Effector CD8-positive, alpha-beta T cell (primary cell): ENCODE data around the gene EGFR.

ENCODE experiments used
- DNase-seq: peaks from one replicate; lab custom pipeline; 2025; lab: John Stamatoyannopoulos, UW

EGFR gene

DNA sequence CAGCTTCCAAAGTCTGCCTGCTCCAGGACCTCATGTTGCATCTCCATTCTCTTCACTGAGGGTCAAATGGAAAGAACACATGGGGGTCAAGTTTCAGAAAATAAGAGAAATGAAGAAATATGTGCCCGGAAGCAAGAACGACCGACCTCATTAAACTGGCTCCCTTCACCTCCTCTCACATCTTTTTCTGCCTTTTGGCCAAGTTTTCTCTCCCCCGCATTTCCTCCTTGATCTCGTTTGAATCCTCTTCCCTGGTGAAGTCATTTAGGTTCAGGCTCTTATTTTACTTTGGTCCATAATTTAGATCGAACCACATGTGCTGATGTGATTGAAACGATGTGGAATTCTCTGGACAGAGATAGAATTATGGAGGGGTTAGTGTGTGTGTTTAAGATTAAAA is 44.2 kb downstream of the EGFR start:
- DNase-seq: no peak

DNA sequence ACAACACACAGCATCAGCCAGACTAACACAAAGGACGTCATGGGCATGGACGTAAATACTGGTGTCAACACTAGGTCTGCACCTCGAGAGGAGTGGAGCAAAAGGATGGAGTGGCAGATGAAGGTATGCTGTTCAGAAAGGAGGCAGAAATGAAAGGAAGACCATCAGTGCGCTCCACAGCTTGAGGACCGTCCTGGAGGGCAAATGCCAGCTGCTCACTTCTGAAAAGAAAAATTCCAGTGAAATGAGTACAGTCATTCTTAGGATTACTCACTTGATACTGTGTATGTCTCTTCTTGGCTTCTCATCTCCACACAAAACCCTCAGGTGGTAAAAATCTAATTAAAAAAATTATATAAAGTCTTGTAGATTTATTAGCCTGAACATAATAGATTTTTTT is 44.8 kb downstream of the EGFR start:
- DNase-seq: no peak

- no peak for DNase-seq
Measured at GRCh38 chr7:55065079-55065478, 46.3 kb downstream of the EGFR start.

- no peak for DNase-seq
Measured at GRCh38 chr7:55065511-55066229, 46.9 kb downstream of the EGFR start.

DNA sequence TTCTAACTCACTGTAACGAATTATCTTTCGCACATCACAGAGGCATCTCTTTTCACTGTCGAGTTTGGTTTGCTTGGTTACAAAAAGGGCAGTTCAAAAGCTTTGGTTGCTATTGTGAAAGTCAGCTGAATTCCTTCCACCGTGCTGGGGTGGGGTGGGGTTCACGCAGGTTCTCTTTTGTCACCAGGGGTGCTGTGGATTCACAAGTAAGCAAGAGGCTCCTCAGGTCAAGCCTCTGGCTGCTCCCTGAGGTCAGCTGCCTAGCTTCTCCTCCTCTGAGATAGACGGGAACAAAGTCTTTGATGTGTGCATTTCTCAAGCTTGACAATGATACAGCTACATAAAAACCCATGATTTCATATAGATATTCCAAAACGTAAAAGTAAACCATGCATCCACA is 47.7 kb downstream of the EGFR start:
- no peak for DNase-seq

DNA sequence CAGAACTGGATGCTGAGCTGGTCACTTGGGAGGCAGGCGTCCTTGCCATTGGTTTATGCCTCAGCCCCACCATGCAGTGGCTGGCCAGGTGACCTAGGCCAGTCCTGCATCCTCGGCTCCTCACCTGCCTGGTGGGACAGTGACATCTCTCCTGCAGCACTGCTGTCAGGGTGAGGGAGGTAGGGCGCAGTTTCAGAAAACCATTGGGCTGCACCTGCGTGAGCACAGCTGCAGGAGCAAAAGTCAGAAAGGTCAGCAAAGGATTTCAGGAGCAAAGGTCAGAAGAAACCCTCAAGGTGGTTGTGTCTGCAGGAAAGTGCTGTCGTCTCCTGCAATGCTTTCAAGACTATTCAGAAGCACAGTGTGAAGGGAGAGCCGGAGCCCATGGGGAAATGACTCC is 48.1 kb downstream of the EGFR start:
- no peak for DNase-seq

- no peak for DNase-seq
Measured at GRCh38 chr7:55067748-55068147, 48.9 kb downstream of the EGFR start.

DNA sequence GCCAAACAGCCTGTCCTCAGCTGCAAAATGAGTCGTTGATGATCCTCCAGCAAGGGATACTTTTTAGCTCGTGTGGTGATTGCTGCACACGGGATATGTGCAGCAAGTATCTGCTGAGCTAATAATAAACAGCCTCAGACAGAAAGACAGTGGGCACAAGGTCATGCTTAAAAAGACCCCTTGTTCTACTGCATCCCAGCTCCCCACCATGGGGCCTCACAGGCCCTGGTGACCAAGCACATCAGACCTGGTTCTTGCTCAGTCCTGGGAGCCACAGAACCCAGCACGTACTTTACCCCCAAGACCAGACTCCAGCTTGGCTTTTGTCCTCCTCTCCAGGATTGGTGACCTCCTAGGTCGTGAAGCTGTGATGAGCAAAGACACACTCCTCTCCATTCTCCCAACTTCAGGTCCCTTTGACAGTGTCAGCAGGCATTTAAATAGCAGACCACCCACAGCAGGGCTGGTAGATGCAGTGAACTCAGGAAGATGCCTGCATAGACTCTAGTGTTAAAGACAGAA is 50.5 kb downstream of the EGFR start:
- no peak for DNase-seq

DNA sequence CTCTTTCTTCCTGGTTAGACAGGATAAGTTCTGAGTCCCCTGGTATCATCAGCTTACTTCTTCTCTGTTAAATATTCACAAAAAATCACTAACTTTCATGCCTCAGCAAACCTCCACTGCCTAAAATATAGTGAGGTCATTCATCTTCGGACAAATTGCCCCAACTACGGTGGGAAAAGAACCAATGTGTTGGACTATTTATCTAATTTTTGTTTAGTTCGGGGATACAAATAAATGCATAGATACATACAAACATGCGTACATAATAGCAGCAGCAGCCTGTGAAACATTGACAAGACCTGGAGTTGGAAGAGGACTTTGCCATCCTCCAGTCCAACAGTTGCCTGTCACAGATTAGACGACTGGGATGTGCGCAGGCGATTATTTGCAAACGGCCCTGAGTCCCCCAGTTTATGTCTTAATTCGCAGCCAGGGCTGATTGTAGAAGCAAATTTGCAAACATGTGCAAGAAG is 51.5 kb downstream of the EGFR start:
- no peak for DNase-seq

DNA sequence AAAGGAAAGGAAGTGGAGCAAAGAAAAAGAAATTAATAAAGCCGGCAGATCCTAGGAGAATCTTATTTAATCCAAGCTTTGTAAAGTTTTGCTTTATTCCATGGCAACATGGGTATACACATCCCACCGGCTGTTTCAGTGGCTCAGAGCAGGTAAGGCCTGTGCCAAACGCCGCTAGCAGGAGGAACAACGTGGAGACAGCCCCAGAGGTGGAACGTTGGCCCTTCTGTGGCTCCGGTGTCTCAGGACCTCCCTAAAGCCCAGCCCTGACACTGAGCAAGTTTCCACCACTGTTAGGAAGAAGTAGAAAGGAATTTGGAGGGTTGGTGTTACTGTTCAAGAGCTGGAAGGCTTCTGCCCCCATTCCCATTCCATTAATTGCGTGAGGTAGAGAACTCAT is 52.0 kb downstream of the EGFR start:
- DNase-seq: no peak

- no peak for DNase-seq
Measured at GRCh38 chr7:55071411-55072175, 52.8 kb downstream of the EGFR start.

- no peak for DNase-seq
Measured at GRCh38 chr7:55072251-55072650, 53.4 kb downstream of the EGFR start.

GRCh38 chr7:55073051-55073511 is 54.3 kb downstream of the EGFR start:
- no peak for DNase-seq

DNA sequence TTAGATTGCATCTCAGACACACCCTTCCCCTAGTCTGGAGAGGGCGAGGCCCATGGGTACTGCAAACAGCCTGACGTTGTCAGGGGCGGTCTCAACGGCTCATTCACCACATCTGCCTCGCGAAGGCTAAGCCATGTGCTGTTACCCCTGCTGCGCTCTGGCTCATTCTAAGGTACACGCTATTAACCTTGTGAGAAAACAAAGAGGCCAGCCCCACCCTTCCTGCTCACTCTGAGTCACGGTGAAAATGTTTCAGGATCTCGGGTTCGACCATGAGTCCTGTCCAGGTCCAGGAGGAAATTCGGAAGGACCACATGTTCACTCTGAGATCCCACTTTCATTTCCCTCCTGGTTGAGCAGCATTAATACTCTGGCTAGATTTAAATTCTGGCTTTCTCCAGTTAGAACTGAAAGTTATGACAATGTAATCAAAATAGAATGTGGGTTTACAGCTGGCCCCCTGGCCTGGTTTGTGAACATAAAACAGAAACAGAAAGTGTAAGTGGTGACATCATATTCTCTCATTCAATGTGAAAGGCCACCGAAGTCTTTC is 55.2 kb downstream of the EGFR start:
- no peak for DNase-seq

GRCh38 chr7:55075464-55076021 is 56.7 kb downstream of the EGFR start:
- DNase-seq: no peak

- no peak for DNase-seq
Measured at GRCh38 chr7:55077561-55078410, 59.0 kb downstream of the EGFR start.

DNA sequence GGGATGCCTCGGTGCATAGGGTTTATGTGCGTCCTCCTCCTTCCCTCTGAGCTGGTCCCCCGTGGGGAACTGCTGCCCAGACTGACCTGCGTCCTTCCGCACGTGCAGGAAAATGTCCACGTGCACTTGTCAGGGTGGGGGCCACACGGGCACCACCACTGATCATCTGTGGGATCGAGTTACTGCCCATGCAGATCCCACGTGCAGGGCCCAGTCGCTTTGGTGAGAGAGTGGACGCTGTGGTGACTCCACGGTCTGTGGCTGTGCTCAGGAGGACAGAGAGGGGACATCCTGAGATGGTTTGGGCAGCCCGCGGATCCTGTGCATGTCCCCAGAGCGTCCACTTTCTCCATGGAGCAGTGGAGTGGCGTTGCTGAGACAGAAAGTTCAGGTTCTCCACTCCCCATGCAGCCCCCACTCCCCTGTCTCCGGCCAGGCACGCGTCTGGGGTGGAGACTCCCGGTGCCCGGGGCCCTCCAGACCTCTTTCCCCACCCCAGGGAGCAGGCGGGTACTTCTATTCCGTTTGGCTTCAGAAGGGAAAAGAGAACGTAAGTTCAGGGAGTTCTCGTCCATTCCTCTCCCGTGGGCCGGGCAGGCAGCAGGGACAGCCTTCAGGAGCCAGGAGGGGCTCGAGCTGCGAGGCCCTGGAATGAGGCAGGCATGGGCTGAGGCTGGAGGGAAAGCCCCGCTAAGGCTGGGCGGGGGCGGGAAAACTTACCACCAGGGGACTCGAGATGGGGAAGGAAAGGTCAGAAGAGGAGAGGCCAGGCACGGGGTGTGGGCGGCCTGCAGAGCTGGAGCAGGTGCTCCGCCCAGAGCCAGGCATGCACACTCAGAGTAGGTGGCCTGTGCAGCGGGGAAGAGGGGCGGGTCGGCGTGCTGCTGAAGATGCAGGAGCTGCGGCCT is 59.9 kb downstream of the EGFR start:
- DNase-seq: no peak

- DNase-seq: no peak
Measured at GRCh38 chr7:55080000-55080623, 61.3 kb downstream of the EGFR start.

DNA sequence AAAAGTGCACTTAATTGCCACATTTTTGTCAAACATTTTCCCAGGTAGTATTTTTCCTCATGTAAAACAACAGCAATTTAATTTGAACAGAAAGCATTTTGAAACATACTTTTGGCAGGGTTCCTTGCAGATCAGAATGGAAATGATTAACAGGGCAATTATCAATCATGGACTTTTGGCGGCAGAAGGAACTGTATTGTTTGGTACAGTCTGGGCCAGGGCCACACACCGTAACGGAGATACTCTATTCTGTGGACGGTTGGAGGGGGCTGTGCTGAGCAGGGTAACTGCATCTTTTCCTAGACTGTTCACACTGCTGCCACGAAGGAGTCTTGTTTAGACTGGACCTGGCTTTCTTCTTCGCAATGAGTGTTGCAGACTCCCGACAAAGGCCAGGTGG is 62.3 kb downstream of the EGFR start:
- DNase-seq: no peak
